Measurements from ENCODE around the gene CALML4.

- TF ChIP-seq, protein P1, sequence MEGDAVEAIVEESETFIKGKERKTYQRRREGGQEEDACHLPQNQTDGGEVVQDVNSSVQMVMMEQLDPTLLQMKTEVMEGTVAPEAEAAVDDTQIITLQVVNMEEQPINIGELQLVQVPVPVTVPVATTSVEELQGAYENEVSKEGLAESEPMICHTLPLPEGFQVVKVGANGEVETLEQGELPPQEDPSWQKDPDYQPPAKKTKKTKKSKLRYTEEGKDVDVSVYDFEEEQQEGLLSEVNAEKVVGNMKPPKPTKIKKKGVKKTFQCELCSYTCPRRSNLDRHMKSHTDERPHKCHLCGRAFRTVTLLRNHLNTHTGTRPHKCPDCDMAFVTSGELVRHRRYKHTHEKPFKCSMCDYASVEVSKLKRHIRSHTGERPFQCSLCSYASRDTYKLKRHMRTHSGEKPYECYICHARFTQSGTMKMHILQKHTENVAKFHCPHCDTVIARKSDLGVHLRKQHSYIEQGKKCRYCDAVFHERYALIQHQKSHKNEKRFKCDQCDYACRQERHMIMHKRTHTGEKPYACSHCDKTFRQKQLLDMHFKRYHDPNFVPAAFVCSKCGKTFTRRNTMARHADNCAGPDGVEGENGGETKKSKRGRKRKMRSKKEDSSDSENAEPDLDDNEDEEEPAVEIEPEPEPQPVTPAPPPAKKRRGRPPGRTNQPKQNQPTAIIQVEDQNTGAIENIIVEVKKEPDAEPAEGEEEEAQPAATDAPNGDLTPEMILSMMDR (IDR thresholded peaks at IDR 0.05), result no peak
- no peak for TF ChIP-seq POLR2A (IDR thresholded peaks at IDR 0.05)
These were observed 44.1 kb upstream of the CALML4 start for GRCh38 chr15:68249058-68249713.
